ENCODE data around the gene RAB27A. TPM values are rescaled to one million over a fixed set of nuclear protein-coding genes. Genes with fewer than 3 reads are reported as not detected.

RAB27A gene
- total and polyA plus RNA-seq, 5 donors from 2014 or later = 34.0 to 69.2 (median 43.8) TPM

DNA sequence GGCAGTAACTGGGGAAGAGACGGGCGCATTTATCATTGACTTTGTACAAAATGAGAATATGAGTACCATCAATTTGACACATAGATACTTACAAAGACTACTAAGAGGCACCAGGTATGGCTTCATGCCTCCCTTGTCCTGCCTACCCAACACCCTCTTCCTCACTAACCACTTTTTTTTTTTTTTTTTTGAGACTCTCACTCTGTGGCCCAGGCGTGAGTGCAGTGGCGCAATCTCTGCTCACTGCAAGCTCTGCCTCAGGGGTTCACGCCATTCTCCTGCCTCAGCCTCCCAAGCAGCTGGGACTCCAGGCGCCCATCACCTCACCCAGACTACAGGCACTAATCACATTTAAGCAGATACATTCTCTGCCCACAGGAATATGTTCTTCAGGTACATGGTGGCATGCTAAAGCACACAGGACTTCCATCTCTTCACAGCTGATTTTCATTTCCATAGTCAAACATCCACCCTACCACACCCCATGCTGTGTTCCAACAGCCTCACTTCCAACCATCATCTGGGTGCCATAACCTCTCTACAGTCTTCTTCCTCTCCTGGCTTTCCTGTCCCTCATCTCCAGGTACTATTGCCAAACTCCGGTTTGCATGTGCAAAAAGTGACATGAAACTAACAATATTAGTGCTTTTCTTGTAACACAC is 41.7 kb downstream of the RAB27A start:
- H3K4me1 Mint-ChIP-seq = peaks cover 18 to 50% (median 43%) of the 10 kb centered on the region in 4 donors

DNA sequence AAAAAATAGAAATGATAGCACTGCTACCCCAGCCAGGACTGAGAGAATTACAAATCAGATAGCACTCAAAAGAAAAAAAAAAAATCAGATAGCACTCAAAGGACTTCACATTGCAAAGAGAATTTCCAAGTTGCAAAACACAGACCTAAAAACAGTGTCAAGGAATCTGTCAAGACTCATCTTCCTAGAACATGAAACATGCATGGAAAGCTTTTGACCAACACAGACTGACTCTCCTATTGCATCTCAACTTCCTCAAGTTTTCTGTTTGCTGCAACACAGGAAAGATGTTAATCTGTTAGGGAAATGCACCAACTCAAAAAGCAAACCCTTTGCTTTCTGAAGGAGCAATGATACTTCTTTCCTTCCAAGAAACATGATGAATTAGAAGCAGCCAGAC is 42.3 kb downstream of the RAB27A start:
- ATAC-seq (ENCODE audit: low read depth in 2 of 2) = no peak
- H3K27me3 ChIP-seq (ENCODE audit: control insufficient read depth, insufficient read depth, low read length) = no peaks in the 10 kb centered on the region
- no peak overlapping the region for H3K4me3 Mint-ChIP-seq
- H3K27me3 Mint-ChIP-seq = no peaks in the 10 kb centered on the region
- no peak overlapping the region for H3K4me3 ChIP-seq (ENCODE audit: low read depth, low read length)
- H3K36me3 ChIP-seq (ENCODE audit: control insufficient read depth, insufficient read depth, low read length) = peaks cover 13% of the 10 kb centered on the region
- H3K36me3 Mint-ChIP-seq = peaks cover 26% of the 10 kb centered on the region
- no peaks in the 10 kb centered on the region for H3K9me3 ChIP-seq (ENCODE audit: control insufficient read depth in 2 of 2, low read length in 2 of 2)
- no peak overlapping the region for H3K27ac Mint-ChIP-seq
- peaks cover 7% of the 10 kb centered on the region for H3K4me1 ChIP-seq (ENCODE audit: control insufficient read depth, insufficient read depth, low read length, poor library complexity, severe bottlenecking)
- no peak overlapping the region for H3K27ac ChIP-seq (ENCODE audit: insufficient read depth, low read length, poor library complexity, severe bottlenecking)
- DNase-seq = no peak
- H3K4me1 Mint-ChIP-seq = peaks cover 18 to 50% (median 44%) of the 10 kb centered on the region in 4 donors
- no peaks in the 10 kb centered on the region for H3K9me3 Mint-ChIP-seq

More for the DNA sequence above, 41.7 kb downstream of the RAB27A start:
- DNase-seq (no peak), ATAC-seq (ENCODE audit: low read depth in 2 of 2) (no peak)
- Histone ChIP-seq H3K4me1 (ENCODE audit: control insufficient read depth, insufficient read depth, low read length, poor library complexity, severe bottlenecking) (peaks cover 7% of the 10 kb centered on the region), H3K27ac (ENCODE audit: insufficient read depth, low read length, poor library complexity, severe bottlenecking) (no peak overlapping the region), H3K27me3 (ENCODE audit: control insufficient read depth, insufficient read depth, low read length) (no peaks in the 10 kb centered on the region), H3K9me3 (ENCODE audit: control insufficient read depth in 2 of 2, low read length in 2 of 2) (no peaks in the 10 kb centered on the region), H3K4me3 (ENCODE audit: low read depth, low read length) (no peak overlapping the region), H3K36me3 (ENCODE audit: control insufficient read depth, insufficient read depth, low read length) (peaks cover 13% of the 10 kb centered on the region)
- no peaks in the 10 kb centered on the region for H3K27me3 Mint-ChIP-seq
- peak overlapping the region in 1 of 4 donors; percentile 14 for H3K4me3 Mint-ChIP-seq
- no peaks in the 10 kb centered on the region for H3K9me3 Mint-ChIP-seq
- H3K27ac Mint-ChIP-seq = peak overlapping the region; percentile 7 to 95 (median 59)
- H3K36me3 Mint-ChIP-seq = peaks cover 26% of the 10 kb centered on the region

DNA sequence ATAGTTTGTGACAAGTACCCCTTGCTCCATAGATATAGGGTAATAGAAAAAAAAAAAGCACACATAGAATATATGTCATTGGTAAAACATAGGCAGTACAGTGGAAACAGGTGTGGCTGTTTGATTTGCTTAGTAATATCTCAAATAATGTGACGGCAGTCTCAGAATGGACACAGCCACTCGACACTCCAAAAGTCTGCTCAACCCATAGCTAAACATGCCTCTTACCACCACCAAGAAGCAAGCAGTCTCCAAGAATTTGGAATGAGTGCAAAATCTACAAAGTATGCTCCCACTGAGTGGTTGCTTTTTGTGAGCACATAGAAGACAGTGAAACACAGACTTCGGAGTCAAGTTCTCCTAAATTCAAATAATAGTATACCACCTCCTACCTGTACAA is 43.0 kb downstream of the RAB27A start:
- H3K27me3 ChIP-seq (ENCODE audit: control insufficient read depth, insufficient read depth, low read length) = no peaks in the 10 kb centered on the region
- Mint-ChIP-seq H3K27me3 (no peaks in the 10 kb centered on the region), H3K4me1 (peaks cover 18 to 48% (median 45%) of the 10 kb centered on the region in 4 donors), H3K9me3 (no peaks in the 10 kb centered on the region), H3K4me3 (no peak overlapping the region), H3K36me3 (peaks cover 22% of the 10 kb centered on the region), H3K27ac (no peak overlapping the region)
- H3K9me3 ChIP-seq (ENCODE audit: control insufficient read depth in 2 of 2, low read length in 2 of 2) = no peaks in the 10 kb centered on the region
- ATAC-seq (ENCODE audit: low read depth in 2 of 2) (no peak), DNase-seq (no peak)
- no peak overlapping the region for H3K27ac ChIP-seq (ENCODE audit: insufficient read depth, low read length, poor library complexity, severe bottlenecking)
- H3K4me1 ChIP-seq (ENCODE audit: control insufficient read depth, insufficient read depth, low read length, poor library complexity, severe bottlenecking) = peaks cover 7% of the 10 kb centered on the region
- peaks cover 13% of the 10 kb centered on the region for H3K36me3 ChIP-seq (ENCODE audit: control insufficient read depth, insufficient read depth, low read length)
- no peak overlapping the region for H3K4me3 ChIP-seq (ENCODE audit: low read depth, low read length)

DNA sequence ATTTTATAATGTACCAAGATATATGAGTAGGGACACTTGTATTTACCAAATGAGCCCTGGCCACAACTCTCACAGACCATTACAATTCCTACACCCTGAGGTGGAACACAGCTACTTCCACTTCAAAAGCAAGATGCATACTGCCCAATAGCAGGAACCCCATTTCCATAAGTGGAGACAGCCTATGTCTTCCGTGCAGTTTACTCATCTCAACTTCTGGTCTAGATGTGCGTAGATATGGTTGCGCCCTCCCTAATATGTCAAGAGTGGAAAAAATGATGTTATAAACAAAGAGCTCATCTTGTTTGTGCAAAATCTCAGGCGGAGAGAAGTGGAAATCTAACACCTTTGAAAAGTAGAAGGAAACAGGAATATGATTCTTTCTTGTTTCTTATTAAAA is 44.6 kb downstream of the RAB27A start:
- DNase-seq = no peak
- H3K4me3 Mint-ChIP-seq = no peak overlapping the region
- no peak overlapping the region for H3K27ac Mint-ChIP-seq
- Histone ChIP-seq H3K9me3 (ENCODE audit: control insufficient read depth in 2 of 2, low read length in 2 of 2) (no peaks in the 10 kb centered on the region), H3K27me3 (ENCODE audit: control insufficient read depth, insufficient read depth, low read length) (no peaks in the 10 kb centered on the region), H3K36me3 (ENCODE audit: control insufficient read depth, insufficient read depth, low read length) (peaks cover 11% of the 10 kb centered on the region), H3K4me3 (ENCODE audit: low read depth, low read length) (no peak overlapping the region), H3K4me1 (ENCODE audit: control insufficient read depth, insufficient read depth, low read length, poor library complexity, severe bottlenecking) (peaks cover 17% of the 10 kb centered on the region), H3K27ac (ENCODE audit: insufficient read depth, low read length, poor library complexity, severe bottlenecking) (no peak overlapping the region)
- H3K36me3 Mint-ChIP-seq = peaks cover 15% of the 10 kb centered on the region
- no peaks in the 10 kb centered on the region for H3K27me3 Mint-ChIP-seq
- no peaks in the 10 kb centered on the region for H3K9me3 Mint-ChIP-seq
- ATAC-seq (ENCODE audit: low read depth in 2 of 2) = no peak
- peaks cover 10 to 47% (median 45%) of the 10 kb centered on the region in 4 donors for H3K4me1 Mint-ChIP-seq

DNA sequence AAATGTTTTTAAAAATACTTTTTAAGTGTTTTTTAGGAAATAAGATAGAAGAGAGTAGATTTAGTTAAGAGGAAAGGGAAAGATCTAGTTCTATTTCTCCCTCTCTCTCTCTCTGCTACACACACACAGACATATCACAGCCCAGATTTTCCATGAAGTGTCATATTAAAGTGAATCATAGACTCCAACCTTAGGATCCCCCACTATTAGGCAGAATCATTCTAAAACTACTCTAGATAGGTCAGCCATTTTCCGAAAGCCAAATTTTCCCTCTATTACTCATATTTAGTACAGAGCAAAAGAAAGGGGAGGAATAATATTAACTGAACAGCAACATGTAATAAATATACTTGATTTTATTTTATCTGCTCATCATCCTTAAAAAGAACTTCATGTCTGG is 47.7 kb downstream of the RAB27A start:
- Mint-ChIP-seq H3K36me3 (peaks cover 5% of the 10 kb centered on the region), H3K4me3 (no peak overlapping the region), H3K4me1 (peaks cover 16 to 43% (median 40%) of the 10 kb centered on the region in 4 donors), H3K27ac (peak overlapping the region in 1 of 3 donors; percentile 10), H3K27me3 (no peaks in the 10 kb centered on the region), H3K9me3 (no peaks in the 10 kb centered on the region)
- Histone ChIP-seq H3K27ac (ENCODE audit: insufficient read depth, low read length, poor library complexity, severe bottlenecking) (no peak overlapping the region), H3K4me1 (ENCODE audit: control insufficient read depth, insufficient read depth, low read length, poor library complexity, severe bottlenecking) (peaks cover 17% of the 10 kb centered on the region), H3K4me3 (ENCODE audit: low read depth, low read length) (no peak overlapping the region), H3K36me3 (ENCODE audit: control insufficient read depth, insufficient read depth, low read length) (peaks cover 2% of the 10 kb centered on the region), H3K9me3 (ENCODE audit: control insufficient read depth in 2 of 2, low read length in 2 of 2) (no peaks in the 10 kb centered on the region), H3K27me3 (ENCODE audit: control insufficient read depth, insufficient read depth, low read length) (no peaks in the 10 kb centered on the region)
- no peak for ATAC-seq (ENCODE audit: low read depth in 2 of 2)
- DNase-seq = no peak

DNA sequence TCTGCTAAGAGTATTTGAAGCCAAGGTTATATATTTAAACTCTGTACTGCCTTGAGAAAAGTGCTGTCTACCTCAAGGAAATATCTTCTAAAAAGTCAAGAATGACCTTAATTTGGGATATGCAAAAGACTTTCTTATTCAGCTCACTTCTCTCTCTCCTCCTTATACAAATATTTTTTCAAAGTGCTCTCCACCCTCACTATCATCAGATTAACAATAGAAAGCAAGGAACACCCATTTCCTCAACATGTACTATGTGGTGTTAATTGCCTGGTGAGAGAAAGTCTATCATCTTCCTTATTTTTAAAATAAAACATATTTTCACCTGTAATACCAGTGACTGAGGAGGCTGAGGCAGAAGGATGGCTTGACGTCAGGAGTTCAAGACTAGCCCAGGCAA is 48.4 kb downstream of the RAB27A start:
- DNase-seq (no peak), ATAC-seq (ENCODE audit: low read depth in 2 of 2) (no peak)
- H3K27ac ChIP-seq (ENCODE audit: insufficient read depth, low read length, poor library complexity, severe bottlenecking) = no peak overlapping the region
- peaks cover under 1% of the 10 kb centered on the region for H3K36me3 ChIP-seq (ENCODE audit: control insufficient read depth, insufficient read depth, low read length)
- H3K4me3 Mint-ChIP-seq = no peak overlapping the region
- peaks cover 8% of the 10 kb centered on the region for H3K36me3 Mint-ChIP-seq
- H3K27ac Mint-ChIP-seq = peak overlapping the region in 2 of 3 donors; percentile 33 to 42
- H3K9me3 ChIP-seq (ENCODE audit: control insufficient read depth in 2 of 2, low read length in 2 of 2) = no peaks in the 10 kb centered on the region
- no peak overlapping the region for H3K4me3 ChIP-seq (ENCODE audit: low read depth, low read length)
- no peaks in the 10 kb centered on the region for H3K9me3 Mint-ChIP-seq
- no peaks in the 10 kb centered on the region for H3K27me3 ChIP-seq (ENCODE audit: control insufficient read depth, insufficient read depth, low read length)
- H3K4me1 ChIP-seq (ENCODE audit: control insufficient read depth, insufficient read depth, low read length, poor library complexity, severe bottlenecking) = peaks cover 17% of the 10 kb centered on the region
- no peaks in the 10 kb centered on the region for H3K27me3 Mint-ChIP-seq
- H3K4me1 Mint-ChIP-seq = peaks cover 18 to 41% (median 41%) of the 10 kb centered on the region in 4 donors

DNA sequence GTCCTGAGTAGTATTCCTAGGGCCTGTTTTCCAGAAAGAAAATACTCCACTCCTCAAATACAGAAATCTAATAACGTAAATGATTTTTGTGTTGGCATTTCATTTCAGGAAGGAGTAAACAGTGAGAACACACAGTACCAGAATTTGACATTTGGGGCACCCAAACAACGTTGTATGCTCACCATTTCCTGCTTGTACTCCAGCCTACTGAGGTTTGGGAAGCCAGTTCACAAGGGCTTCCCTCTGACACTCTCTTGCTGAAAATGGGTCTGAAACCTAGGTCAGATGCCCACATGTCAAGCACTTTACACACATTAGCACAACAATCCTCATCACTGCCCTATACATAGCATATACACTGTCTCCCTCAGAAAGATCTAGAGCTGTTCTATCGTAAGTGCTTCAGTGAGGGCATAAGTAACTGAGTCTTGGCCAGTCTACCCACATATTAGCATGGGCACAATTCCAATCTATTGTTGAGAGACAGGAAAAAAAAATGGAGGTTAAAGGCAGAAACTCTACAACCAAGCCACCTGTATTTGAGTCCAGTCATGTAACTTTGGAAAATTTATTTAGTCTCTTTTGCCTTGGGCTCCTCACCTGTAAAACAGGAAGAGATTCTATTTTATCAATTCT is 49.4 kb downstream of the RAB27A start:
- Mint-ChIP-seq H3K4me3 (peak overlapping the region in 1 of 4 donors; percentile 14), H3K27me3 (no peaks in the 10 kb centered on the region), H3K27ac (peak overlapping the region; percentile 2 to 75 (median 12))

More for the DNA sequence above, 49.4 kb downstream of the RAB27A start:
- peak overlapping the region; percentile 17 for H3K4me3 ChIP-seq (ENCODE audit: low read depth, low read length)
- H3K4me1 Mint-ChIP-seq = peaks cover 18 to 40% (median 39%) of the 10 kb centered on the region in 4 donors
- H3K27ac ChIP-seq (ENCODE audit: insufficient read depth, low read length, poor library complexity, severe bottlenecking) = no peak overlapping the region
- no peak for ATAC-seq (ENCODE audit: low read depth in 2 of 2)
- no peaks in the 10 kb centered on the region for H3K9me3 Mint-ChIP-seq
- no peak for DNase-seq
- no peaks in the 10 kb centered on the region for H3K9me3 ChIP-seq (ENCODE audit: control insufficient read depth in 2 of 2, low read length in 2 of 2)
- H3K27me3 ChIP-seq (ENCODE audit: control insufficient read depth, insufficient read depth, low read length) = no peaks in the 10 kb centered on the region
- no peaks in the 10 kb centered on the region for H3K36me3 ChIP-seq (ENCODE audit: control insufficient read depth, insufficient read depth, low read length)
- H3K36me3 Mint-ChIP-seq = peaks cover 12% of the 10 kb centered on the region
- H3K4me1 ChIP-seq (ENCODE audit: control insufficient read depth, insufficient read depth, low read length, poor library complexity, severe bottlenecking) = peaks cover 17% of the 10 kb centered on the region

Measured in CD4-positive, CD25-positive, alpha-beta regulatory T cell (primary cell).